HG03139 (cell line): ENCODE results near the gene PCDH18.
A peak's percentile ranks its signal among the peaks of the same experiment; 100 is the strongest.
"Not testable (repeated sequence)": the region's sequence is repeated elsewhere in the genome, so short reads cannot be mapped to it uniquely, and the experiment has no call there.

Source experiments
- ATAC-seq: cut with Tn5 transposase; IDR thresholded peaks from one replicate; pipeline ENCODE4 v1.9.1; 2021; ENCODE audit not compliant: unreplicated experiment

PCDH18 gene, protein sequence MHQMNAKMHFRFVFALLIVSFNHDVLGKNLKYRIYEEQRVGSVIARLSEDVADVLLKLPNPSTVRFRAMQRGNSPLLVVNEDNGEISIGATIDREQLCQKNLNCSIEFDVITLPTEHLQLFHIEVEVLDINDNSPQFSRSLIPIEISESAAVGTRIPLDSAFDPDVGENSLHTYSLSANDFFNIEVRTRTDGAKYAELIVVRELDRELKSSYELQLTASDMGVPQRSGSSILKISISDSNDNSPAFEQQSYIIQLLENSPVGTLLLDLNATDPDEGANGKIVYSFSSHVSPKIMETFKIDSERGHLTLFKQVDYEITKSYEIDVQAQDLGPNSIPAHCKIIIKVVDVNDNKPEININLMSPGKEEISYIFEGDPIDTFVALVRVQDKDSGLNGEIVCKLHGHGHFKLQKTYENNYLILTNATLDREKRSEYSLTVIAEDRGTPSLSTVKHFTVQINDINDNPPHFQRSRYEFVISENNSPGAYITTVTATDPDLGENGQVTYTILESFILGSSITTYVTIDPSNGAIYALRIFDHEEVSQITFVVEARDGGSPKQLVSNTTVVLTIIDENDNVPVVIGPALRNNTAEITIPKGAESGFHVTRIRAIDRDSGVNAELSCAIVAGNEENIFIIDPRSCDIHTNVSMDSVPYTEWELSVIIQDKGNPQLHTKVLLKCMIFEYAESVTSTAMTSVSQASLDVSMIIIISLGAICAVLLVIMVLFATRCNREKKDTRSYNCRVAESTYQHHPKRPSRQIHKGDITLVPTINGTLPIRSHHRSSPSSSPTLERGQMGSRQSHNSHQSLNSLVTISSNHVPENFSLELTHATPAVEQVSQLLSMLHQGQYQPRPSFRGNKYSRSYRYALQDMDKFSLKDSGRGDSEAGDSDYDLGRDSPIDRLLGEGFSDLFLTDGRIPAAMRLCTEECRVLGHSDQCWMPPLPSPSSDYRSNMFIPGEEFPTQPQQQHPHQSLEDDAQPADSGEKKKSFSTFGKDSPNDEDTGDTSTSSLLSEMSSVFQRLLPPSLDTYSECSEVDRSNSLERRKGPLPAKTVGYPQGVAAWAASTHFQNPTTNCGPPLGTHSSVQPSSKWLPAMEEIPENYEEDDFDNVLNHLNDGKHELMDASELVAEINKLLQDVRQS

DNA sequence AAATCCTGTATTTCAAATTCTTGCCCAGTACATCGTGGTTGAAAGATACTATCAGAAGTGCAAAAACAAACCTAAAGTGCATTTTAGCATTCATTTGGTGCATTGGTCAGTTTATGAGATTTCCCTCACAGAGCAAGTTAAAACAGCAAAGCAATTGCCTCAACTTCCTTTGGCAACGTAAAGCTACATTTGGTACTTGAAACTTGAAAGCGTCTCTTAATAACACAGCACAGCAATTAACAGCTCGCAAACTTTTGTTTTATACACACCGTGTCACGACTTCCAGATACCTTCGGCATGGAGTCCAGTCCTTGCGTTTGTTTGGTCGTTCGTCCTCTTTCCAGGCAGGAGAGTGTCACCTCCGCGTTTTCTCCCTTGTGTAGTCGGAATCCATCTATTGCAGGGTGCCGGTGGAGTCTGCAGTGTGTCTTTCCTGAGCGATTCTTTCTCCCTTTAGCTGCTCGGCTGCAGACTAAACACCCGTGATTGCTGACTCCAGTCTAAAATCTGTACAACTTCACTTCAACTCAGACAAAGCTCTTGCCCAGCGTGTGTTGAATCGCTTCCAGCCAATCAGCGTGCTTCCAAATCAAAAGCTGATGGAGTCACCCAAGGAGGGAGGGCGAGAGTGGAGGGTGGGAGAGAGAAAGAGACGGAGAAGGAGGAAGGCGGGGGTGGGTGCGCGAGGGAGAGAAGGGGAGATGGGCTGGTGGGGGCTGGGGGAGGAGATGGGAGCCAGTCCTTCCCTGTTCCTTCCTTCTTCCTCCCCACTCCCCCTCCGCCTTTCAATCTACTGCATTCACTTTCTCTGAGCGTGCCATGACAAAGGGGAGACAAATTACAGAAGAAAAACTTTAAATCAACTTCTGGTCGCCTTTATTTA lies at the start of gene PCDH18:
Gene PCDH18 (minus strand): TSS at position 509 of the 883 bp plus-strand sequence. CDS start 406 bp downstream, at position 103.
- peak; percentile 51 for ATAC-seq

DNA sequence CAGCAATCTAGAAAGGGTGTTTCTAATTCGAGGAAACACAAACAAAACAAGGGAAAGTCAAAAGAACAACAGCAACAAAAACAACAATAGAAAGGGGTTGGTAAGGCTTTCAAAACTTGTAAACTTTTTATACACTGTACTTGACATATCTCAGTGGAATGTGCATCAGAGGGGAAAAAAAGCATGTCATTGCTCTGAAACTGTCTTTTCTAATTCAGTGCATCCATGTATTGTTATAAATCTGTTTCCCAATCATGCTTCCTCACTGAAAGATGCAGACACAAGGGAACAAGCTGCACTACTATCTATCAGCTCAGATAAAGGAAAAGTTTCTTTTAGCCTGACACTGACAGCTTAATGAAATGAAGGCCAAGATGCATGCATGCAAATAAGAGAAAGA lies 44.2 kb upstream of the PCDH18 start:
- no peak for ATAC-seq

DNA sequence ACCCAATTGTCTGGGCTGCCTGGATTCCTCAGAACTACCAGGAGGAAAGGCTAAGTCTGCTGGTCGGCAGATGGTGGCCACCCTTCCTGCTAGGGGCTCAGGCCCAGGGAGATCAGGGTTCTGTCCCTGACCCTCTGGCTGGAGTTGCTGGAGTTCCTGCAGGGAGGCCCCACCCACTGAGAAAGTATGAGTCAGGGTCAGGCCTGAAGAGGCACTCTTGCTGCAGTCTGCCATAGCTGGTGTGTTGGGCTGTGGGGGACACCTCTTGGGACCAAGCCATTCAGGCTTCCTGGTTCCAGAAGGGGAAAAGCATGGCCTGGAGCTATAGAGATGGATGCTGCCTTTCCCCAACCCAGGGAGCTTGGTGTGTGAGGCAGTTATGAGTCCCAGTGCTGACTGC lies 40.4 kb upstream of the PCDH18 start:
- no peak for ATAC-seq

DNA sequence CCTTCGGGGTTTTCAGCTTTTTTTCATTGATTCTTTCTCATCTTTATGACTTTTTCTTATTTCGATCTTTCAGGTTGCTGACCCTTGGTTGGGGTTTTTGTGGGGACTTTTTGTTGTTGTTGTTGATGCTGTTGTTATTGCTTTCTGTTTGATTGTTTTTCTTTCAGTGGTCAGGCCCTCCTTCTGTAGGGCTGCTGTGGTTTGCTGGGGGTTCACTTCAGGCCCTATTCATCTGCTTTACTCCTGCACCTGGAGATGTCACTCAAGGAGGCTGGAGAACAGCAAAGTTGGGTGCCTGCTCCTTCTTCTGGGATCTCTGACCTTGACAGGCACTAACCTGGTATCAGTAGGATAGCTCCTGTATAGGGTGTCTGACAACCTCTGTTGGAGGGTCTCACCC lies 39.9 kb upstream of the PCDH18 start:
- no peak for ATAC-seq

DNA sequence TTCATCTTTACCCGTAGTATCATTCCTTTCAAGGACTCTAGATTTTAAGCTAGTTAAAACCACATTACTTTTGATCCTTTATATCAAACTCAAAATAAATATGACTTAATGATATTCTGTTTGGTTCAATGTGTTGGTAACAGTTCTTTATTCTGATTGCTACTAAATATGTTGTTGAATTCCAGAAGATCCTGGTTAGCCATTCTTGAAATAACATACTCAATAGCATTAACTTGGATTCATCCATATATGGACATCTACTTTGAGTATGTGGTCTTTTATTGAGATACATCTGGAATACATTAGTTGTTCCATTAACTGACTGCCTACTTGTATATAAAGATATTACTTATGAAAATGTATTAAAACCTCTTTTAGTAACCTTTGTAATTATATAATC lies 27.5 kb upstream of the PCDH18 start:
- ATAC-seq = no peak

DNA sequence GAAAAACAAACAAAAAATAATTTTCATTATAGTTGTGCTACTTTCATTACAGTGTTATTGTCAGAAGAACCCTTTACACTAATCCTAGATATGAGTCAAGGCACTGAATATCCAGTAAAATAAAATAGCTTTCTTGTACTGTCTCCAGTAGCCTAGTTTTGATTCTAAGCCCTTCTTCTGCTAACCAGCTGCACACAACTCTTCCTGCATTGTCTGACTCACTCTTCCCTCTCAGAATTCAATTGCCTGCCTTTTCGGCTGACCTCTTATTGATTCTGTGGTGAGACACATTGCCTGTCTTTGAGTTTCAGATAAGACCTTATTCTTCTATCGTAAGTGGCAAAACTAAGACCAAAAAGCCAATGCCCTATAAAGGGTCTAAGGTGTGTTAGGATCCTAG lies 26.7 kb upstream of the PCDH18 start:
- no peak for ATAC-seq

DNA sequence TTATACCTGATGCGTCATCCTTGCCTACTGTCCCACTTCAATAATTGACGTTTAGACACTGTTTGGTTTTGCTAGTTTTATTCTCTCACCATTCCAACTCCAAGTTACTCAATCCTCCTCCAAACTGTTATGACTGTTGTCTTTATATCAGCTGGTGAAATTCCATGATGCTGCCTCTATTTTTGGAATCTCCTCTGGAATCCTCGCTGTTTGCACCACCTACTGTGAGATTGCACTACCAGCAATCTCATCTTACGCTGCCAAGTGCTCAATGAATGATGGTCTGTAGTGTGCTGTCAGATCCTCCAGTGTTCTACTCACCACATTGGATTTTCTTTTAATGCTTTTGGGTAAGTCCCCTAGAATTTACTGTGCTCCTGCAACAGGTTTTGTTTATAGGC lies 13.2 kb upstream of the PCDH18 start:
- ATAC-seq = no peak

DNA sequence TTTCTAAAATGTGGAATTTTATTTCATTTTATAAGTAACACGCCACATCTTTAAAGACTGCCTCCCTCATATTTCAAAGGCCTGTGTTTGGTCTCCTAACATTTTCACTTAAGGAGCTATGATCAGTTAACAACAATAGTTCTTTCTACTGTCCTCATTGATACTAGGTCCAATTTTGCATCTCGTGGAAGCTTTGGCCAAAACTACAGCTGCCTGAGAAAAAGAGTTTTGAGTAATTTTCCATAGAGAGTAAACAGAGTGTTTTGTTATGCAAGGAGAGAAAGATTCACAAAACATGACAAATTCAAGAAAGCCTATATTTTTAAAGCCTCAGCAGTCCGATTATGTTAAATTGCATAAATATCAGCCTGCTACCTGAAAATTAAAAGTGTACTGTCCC lies 11.4 kb upstream of the PCDH18 start:
- ATAC-seq = no peak

DNA sequence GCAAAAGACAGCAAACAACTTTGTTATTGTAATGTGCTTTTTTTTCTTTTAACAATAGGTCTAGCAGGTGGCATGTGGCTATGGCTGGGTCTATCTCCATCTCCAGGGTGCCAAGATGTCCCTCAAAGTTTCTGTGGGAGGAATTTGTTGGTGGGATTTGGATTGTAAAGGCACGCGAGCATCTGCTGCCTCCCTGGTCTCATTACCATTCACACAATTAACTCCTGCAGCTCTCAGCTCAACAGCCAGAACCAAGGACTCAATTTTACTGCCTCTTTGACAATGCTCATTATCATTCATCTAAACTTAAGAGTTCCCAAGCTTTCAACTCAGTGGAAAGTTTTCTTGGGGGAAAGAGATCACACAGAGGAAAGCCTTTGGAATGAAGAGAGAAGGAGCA lies 10.9 kb upstream of the PCDH18 start:
- ATAC-seq = no peak

DNA sequence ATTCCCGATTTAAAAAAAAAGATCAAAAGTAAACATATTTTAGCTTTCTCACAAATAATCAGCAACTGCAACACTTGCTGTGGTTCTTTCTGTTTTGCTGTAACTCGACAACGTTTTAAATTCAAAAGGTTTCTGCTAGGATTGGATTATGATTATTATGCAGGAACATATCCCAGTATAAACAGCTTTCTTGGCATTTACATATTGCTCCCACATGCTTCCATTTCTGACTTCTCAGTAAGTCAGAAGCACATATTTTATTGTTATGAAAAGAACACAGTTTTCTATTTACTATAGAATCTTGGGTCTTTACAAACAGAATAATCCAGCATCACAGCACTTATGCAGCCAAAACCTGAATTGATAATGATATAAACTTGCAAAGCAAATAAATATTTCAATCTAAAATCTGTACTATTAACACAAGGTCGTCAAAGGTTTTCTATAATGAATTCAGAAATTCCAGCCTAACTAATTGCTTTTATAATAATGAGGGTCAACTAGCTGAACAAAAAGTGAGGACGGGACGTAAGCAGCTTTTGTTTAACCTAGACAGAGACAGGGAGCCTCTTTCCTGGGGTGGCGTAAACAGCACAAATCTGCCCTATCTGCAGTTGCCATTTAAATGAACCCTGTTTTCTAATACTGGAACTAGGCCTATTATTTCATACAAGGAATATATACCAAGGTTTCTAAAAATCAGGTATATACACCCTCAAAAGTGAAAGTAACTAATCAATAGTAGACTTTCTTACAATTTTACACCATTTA lies 9.8 kb upstream of the PCDH18 start:
- ATAC-seq = no peak

DNA sequence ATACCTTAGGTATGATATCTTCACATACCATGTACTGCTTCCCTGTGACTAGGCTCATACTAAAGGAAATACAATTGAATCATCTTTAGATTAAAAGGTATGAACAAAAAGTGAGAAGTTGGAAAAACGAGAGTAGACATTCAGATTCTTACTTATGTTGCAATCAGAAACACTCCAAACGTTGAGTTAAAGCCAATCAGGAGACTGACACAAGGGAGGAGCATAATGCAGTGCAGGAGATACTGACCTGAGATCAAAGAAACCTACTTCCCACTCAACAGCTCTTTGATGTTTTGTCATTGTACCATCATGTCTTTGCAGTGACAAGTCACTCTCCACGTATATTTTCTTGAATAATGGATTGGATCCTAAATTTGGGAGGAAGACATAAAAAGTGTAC lies 8.9 kb upstream of the PCDH18 start:
- ATAC-seq = no peak

DNA sequence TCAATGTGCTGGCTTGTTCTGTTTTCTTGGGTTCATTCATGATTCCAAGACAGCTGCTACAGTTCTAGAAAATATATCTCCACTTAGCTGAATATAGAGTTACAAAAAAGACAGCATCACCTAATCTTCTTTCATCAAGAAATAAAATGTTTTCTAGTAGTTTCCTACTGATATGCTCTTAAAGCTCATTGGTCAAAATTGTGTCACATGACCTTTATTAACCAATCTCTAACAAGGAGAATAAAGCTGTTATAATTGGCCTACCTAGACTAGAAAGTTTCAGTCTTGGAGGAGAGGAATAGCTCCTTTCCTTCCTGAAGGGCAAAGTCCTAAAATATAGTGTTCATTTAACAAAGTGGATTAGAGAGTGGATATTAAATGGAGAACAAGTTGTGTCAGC lies 8.1 kb upstream of the PCDH18 start:
- no peak for ATAC-seq

DNA sequence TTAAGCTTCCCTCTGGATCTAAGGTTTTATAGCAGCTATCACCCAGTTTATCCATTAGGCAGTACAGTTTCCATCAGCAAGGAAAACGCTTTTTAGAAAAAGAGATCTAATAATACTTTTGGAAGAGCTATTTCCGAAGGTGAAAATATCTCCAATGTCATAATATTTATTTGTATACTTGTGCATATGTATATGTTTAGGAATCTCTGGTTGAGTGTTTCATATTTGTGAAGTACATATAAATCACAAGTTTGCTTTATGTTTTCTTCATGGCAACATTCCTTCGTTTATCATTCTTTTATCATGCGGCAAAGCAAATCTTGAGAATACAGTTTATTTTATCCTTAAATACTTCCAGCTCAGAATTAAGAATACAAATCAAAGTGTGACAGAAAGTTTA lies 6.2 kb upstream of the PCDH18 start:
- no peak for ATAC-seq

DNA sequence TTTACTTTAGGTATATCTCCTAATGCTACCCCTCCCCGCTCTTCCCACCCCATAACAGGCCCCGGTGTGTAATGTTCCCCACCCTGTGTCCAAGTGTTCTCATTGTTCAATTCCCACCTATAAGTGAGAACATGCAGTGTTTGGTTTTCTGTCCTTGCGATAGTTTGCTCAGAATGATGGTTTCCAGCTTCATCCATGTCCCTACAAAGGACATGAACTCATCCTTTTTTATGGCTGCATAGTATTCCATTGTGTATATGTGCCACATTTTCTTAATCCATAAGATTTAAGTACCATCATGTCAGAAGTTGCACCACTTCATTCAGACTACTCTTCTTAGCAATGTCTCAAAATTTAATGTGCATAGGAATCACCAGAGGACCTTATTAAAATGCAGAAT lies 5.5 kb upstream of the PCDH18 start:
- ATAC-seq = not testable (repeated sequence)

DNA sequence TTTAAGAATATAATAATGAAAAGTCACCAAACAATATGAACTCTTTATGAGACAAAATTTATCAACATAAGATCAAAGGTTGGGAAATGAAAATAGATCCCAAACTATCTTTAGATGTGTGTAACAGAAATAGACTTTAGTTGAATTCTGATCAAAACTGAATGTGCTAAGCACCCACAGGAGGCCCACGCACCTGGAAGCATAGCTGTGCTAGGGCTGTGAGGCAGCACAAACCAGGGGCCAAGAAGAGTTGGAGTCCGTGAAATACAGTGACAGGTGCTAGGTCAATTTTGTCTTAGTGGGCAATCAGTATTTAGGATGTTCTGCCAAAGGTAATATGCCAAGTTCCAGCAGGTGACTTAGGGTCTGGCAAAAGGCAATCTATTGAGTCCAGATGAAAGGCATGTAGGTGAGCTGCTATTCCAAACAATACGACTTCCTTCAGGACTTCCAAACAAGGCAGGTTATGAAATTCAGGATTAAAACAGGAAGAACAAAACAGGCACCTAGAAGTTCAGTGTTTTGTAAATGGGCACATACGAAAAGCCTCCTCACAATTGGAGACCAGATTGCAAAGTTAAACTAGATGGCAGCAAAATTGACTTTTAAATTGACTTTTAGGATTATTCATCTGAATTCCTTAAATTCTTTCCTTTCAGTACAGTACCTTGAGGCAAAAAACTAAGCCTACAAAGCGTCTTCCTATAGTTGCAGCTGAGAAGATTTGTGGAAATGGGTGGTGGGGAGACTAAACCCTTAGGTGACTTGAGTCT lies 4.7 kb upstream of the PCDH18 start:
- ATAC-seq = no peak

DNA sequence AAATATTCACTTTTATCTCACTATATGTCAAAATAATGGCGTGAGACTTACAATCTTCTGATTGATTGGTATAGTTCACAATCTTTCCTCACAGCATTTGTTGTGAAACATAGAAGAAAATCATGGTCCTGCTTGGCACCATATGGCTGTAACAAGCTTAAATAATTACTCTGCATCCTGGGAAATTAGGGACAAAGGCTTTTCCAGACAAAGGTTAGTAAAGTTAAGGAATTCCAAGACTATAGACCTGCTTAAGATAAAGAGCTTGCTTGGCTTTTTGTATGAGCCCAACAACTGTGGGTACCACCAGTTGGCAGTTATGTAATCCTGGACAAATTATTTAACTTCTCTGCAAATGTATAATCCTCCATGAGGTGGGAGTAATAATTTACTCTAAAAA lies 3.4 kb upstream of the PCDH18 start:
- ATAC-seq = no peak

DNA sequence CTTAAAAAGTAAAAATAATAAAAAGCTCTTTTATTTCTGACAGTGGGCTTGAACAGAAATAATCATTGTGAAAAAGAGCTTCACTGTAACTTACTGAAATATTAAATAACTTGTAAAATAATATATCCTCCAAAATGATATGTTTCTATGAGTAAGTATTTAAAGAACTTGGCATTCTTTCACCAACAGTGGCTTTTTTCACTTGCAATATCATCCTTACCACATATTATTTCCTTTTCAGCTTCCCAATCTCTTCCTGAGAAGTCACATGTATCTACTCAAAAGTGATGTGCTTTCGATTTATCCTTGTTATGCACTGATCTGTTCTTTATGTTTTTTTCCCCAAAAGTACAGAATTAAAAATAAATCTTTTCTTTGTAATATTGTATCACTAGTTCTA lies 2.2 kb upstream of the PCDH18 start:
- no peak for ATAC-seq

DNA sequence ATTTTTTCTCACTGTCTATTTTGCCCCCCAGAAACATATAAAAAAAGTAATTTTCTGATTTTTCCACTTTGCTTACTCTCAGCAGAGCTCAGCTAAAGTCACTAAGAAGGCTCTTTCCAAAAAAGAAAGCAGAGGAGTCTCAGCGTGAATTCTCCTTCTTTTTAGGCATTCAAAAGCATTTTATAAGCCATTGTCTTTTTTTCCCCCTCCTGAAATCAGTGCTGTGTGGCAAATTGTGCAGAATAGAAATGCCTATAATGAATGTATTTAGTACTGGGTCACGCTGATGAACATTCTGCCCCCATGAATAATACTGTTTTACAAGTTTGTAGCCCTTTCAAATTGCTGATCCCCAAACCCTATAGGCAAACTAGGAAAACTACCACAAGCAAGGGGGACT lies 1.6 kb upstream of the PCDH18 start:
- no peak for ATAC-seq

DNA sequence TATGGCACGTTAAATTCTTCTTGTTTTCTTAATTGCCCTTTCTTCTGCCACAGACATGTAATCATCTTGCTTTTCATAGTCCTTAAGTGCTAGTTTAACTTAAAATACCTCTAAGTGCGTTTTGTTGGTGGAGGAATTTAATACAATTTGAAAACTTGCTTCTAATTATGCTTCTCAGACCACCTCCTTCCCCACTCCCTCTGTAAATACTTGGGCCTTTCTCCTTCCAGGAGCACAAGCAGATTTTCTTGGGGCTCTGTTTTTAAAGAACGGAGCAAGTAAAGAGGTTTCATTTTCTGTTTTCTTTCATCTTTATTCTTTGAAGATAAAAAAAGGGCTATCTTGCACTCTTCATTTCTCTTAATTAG lies 559 bp upstream of the PCDH18 start:
- no peak for ATAC-seq
